K562 (cell line): ENCODE data around the gene GALNT13. TPM values are rescaled to one million over a fixed set of nuclear protein-coding genes. Genes with fewer than 3 reads are reported as not detected.

ENCODE experiments used
- ATAC-seq: fragments of 200-7000 bp; cut with Tn5 transposase; 3 replicates; pipeline ENCODE4 v1.9.1; 2020; ENCODE audit warnings: moderate library complexity
- BruUV-seq: library from RNA; stranded (reverse); fragments of 400-500 nt; replicated peaks from 2 replicates; lab custom pipeline; 2021; lab: Mats Ljungman, UMichigan
- CTCF ChIA-PET: fragments of 300-600 bp; formaldehyde crosslinking; extraction: SDS; loops from one replicate; lab custom pipeline; 2021; ENCODE audit warnings: low intra/inter-chr PET ratio; lab: Yijun Ruan, JAX
- POLR2A ChIA-PET: fragments of 300-600, 350-650 bp; sonication (Branson Sonifier 250); formaldehyde crosslinking; extraction: SDS; loops from one replicate; lab custom pipeline; 2021; ENCODE audit warnings: antibody characterized with exemption, inconsistent platforms; lab: Yijun Ruan, JAX
- DNase-seq, 4 experiments: peaks; one replicate each; pipeline versions ENCODE4 v3.0.0 to v3.0.0-alpha.2; 2011 to 2018; ENCODE audit warnings: low spot score in 3 of 4, mixed read lengths in 3 of 4; ENCODE audit errors: extremely low read depth in 1 of 4
- FAIRE-seq: peaks from 2 replicates; lab custom pipeline; 2011; peaks lifted over from hg19 to GRCh38; lab: Jason Lieb, UNC
- H2AFZ ChIP-seq: 2 replicates; pipeline ENCODE4 v1.6.0; 2011; ENCODE audit warnings: low read depth, low read length, control low read depth, inconsistent platforms
- H3K27ac ChIP-seq: fragments of 200-600 bp; 3 replicates; pipeline ENCODE4 v1.8.0; 2011; ENCODE audit warnings: low read depth, mild to moderate bottlenecking, control low read depth, inconsistent platforms, low read length, moderate library complexity, mixed read lengths; ENCODE audit errors: extremely low read depth
- H3K27me3 ChIP-seq, 2 experiments: fragments of 300-600 bp in 1 of 2; 2 replicates in 1 of 2; 3 replicates in 1 of 2; pipeline versions ENCODE4 v1.6.0 to v1.8.0; 2011; ENCODE audit warnings: inconsistent platforms in 2 of 2, low read length in 2 of 2, mild to moderate bottlenecking in 1 of 2, mixed read lengths in 1 of 2, moderate library complexity in 1 of 2; ENCODE audit not compliant: control insufficient read depth in 2 of 2, insufficient read depth in 2 of 2
- H3K36me3 ChIP-seq: fragments of 300-600 bp; 3 replicates; pipeline ENCODE4 v1.8.0; 2011; ENCODE audit warnings: mild to moderate bottlenecking, low read length, inconsistent platforms; ENCODE audit not compliant: control insufficient read depth, insufficient read depth
- H3K4me1 ChIP-seq, 2 experiments: fragments of 200-600 bp in 1 of 2; replicated peaks in 1 of 2; 2 replicates in 1 of 2; 3 replicates in 1 of 2; pipeline versions ENCODE4 v1.5.1 to v1.8.0; 2011; ENCODE audit warnings: inconsistent platforms in 2 of 2, low read length in 2 of 2, mild to moderate bottlenecking in 1 of 2, mixed read lengths in 1 of 2, moderate library complexity in 1 of 2; ENCODE audit not compliant: control insufficient read depth in 2 of 2, insufficient read depth in 2 of 2
- H3K4me2 ChIP-seq: 2 replicates; pipeline ENCODE4 v1.6.1; 2011; ENCODE audit warnings: low read length, control low read depth, inconsistent platforms, mixed read lengths; ENCODE audit not compliant: insufficient read depth
- H3K4me3 ChIP-seq: fragments of 200-600 bp; sonication (generic), shearing (Covaris generic); 2 replicates; pipeline ENCODE4 v1.5.1; 2016; ENCODE audit warnings: control low read depth, inconsistent platforms
- H3K79me2 ChIP-seq: fragments of 200-600 bp; 3 replicates; pipeline ENCODE4 v1.8.0; 2011; ENCODE audit warnings: low read length, inconsistent platforms; ENCODE audit not compliant: control insufficient read depth, insufficient read depth
- H3K9ac ChIP-seq, 2 experiments: 2 replicates each; pipeline versions ENCODE4 v1.6.0 to v1.6.1; 2011; ENCODE audit warnings: low read depth in 2 of 2, low read length in 2 of 2, control low read depth in 1 of 2, inconsistent platforms in 1 of 2, mild to moderate bottlenecking in 1 of 2, mixed read lengths in 1 of 2; ENCODE audit not compliant: insufficient read depth in 1 of 2
- H3K9me1 ChIP-seq: one replicate; pipeline ENCODE4 v1.6.0; 2011; ENCODE audit warnings: inconsistent platforms, mild to moderate bottlenecking, low read length, moderate library complexity; ENCODE audit not compliant: control insufficient read depth, insufficient read depth
- H3K9me3 ChIP-seq: replicated peaks from 2 replicates; pipeline ENCODE4 v1.5.1; 2011; ENCODE audit warnings: low read depth, low read length, inconsistent platforms; ENCODE audit not compliant: control insufficient read depth, insufficient read depth
- H4K20me1 ChIP-seq: replicated peaks from 2 replicates; pipeline ENCODE4 v1.6.1; 2011; ENCODE audit warnings: low read length, inconsistent platforms, mixed read lengths; ENCODE audit not compliant: control insufficient read depth, insufficient read depth
- BCOR ChIP-seq: fragments of 450-650 bp; IDR thresholded peaks from 2 replicates; pipeline ENCODE4 v1.6.1; 2016
- CBFB ChIP-seq: sonication (generic); formaldehyde crosslinking; IDR thresholded peaks from 2 replicates; pipeline ENCODE4 v1.4.0; 2020; ENCODE audit warnings: mild to moderate bottlenecking, missing genetic modification reagents
- DDX20 ChIP-seq: fragments of 450-650 bp; IDR thresholded peaks from 2 replicates; pipeline ENCODE4 v1.6.1; 2016; ENCODE audit warnings: missing genetic modification characterization, low read depth, mild to moderate bottlenecking, missing compliant biosample characterization, moderate library complexity
- FUS ChIP-seq: fragments of 200-400 bp; formaldehyde crosslinking; optimal IDR thresholded peaks from 2 replicates; pipeline ENCODE3; 2017; ENCODE audit warnings: low read depth, low read length
- HNRNPK ChIP-seq: fragments of 200-400 bp; formaldehyde crosslinking; IDR thresholded peaks from one replicate; pipeline ENCODE4 v1.6.1; 2018; ENCODE audit warnings: mild to moderate bottlenecking, low read depth, low read length; ENCODE audit not compliant: poor library complexity, severe bottlenecking
- LARP7 ChIP-seq: fragments of 450-650 bp; IDR thresholded peaks from 2 replicates; pipeline ENCODE4 v1.6.1; 2016
- NFATC3 ChIP-seq: fragments of 450-650 bp; IDR thresholded peaks from 2 replicates; pipeline ENCODE4 v1.6.1; 2017; ENCODE audit warnings: mild to moderate bottlenecking
- TRIM24 ChIP-seq, 2 experiments: fragments of 450-650 bp; IDR thresholded peaks; 2 replicates each; pipeline ENCODE4 v1.6.1; 2016
- ZFPM2 ChIP-seq: fragments of 250-450 bp; sonication (Bioruptor Pico); IDR thresholded peaks from 2 replicates; pipeline ENCODE4 v1.5.1; 2022; ENCODE audit warnings: mild to moderate bottlenecking
- ZNF3 ChIP-seq: fragments of 250-450 bp; sonication (Bioruptor Pico); IDR thresholded peaks from 2 replicates; pipeline ENCODE4 v1.5.0; 2021; ENCODE audit warnings: mild to moderate bottlenecking, moderate library complexity
- ZNF507 ChIP-seq: conservative IDR thresholded peaks from 2 replicates; pipeline ENCODE4 v1.6.1; 2017; ENCODE audit warnings: missing genetic modification characterization, missing compliant biosample characterization
- WGBS: fragments of 100-300 bp; shearing (Covaris generic); methylation state at CpG from one replicate; pipeline ENCODE4 v1.1.6; 2016; ENCODE audit warnings: low coverage, mixed read lengths; ENCODE audit not compliant: insufficient coverage; ENCODE audit errors: missing lambda C conversion rate; 5-methylcytosine and 5-hydroxymethylcytosine counted together
- in situ Hi-C: fragments of 300-500 bp; cut with MboI; formaldehyde crosslinking; loops from 4 replicates; pipeline ENCODE4 v1.15.0; 2018; ENCODE audit warnings: inconsistent platforms, mixed read lengths
- intact Hi-C: fragments of 100-400 bp; cut with micrococcal nuclease; formaldehyde crosslinking; loops from 2 replicates; pipeline ENCODE4 v1.14.2; 2022
- polyA plus RNA-seq, 8 experiments: library from polyadenylated mRNA; depleted of rRNA in 4 of 8; stranded (reverse) in 5 of 8; unstranded in 3 of 8; fragments of >200 nt; fragmentation: Nextera tagmentation in 2 of 8; fragmentation: Illumina TruSeq in 1 of 8; extraction: Ambion mirVana in 2 of 8; extraction: Trizol in 1 of 8; gene quantifications; 2 replicates each; pipeline versions ENCODE4 v1.2.1 to v1.2.3, GENCODE V29; 2011 to 2014; ENCODE audit warnings: inconsistent platforms in 1 of 8, missing spikeins in 1 of 8
- total RNA-seq, 7 experiments: library from RNA; depleted of rRNA in 6 of 7; stranded (reverse); fragments of >200 nt in 6 of 7; fragmentation: Illumina TruSeq in 2 of 7; extraction: Trizol in 2 of 7; gene quantifications; 2 replicates each; pipeline versions ENCODE4 v1.2.1 to v1.2.3, GENCODE V29; 2011 to 2021; ENCODE audit warnings: low replicate concordance in 1 of 7
- TF ChIP-seq, protein P1 (sequence below): fragments of 450-650 bp; IDR thresholded peaks from 2 replicates; pipeline ENCODE4 v1.6.1; 2017; ENCODE audit warnings: antibody characterized with exemption, mild to moderate bottlenecking
- TF ChIP-seq, protein P2 (sequence below): fragments of 200-400 bp; formaldehyde crosslinking; IDR thresholded peaks from 2 replicates; pipeline ENCODE4 v1.6.1; 2017; ENCODE audit warnings: mild to moderate bottlenecking, low read depth, low read length, moderate library complexity
- TF ChIP-seq, protein P3 (sequence below): fragments of 150-350 bp; conservative IDR thresholded peaks from 2 replicates; pipeline ENCODE4 v1.6.1; 2014; ENCODE audit warnings: low read length

GALNT13 gene
- total and polyA plus RNA-seq, 9 of the 15 experiments (the other 6 are each of a cell fraction or from before 2014, with no cell fraction given): not detected

DNA sequence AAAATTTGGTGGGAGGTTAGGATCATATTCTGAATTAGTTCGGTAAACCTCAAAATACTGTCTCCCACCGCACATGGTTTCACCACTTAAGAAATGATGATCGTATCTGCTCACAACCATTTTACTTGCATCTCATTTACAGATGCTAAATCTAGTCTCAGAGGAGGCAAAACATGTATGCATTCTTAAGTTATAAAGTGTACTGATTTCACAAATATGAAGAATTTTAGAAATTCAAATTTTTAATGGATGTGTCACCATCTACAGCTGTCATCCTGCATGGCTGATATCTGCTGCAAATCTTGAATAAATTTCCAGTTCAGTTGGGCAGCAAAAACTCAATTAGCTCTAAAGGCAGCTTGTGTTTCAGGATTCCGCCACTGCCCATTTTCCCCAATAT lies 583.4 kb downstream of the GALNT13 start:
- BruUV-seq: no TSS peak
- no peak for FAIRE-seq
- Histone ChIP-seq H3K79me2 (no peaks in the 10 kb centered on the region), H3K9me1 (no peaks in the 10 kb centered on the region), H3K4me2 (no peak overlapping the region), H3K4me1 (no peaks in the 10 kb centered on the region), H3K27me3 (no peaks in the 10 kb centered on the region), H3K9ac (no peak overlapping the region), H3K4me3 (no peak overlapping the region), H4K20me1 (no peaks in the 10 kb centered on the region), H3K27ac (no peak overlapping the region), H2AFZ (no peak overlapping the region), H3K36me3 (no peaks in the 10 kb centered on the region), H3K9me3 (peaks cover 2% of the 10 kb centered on the region; the same call in 1 of the 2 replicates)
- intact Hi-C loops (no loop called here), in situ Hi-C loops (no loop called here)
- TF ChIP-seq, protein P1, sequence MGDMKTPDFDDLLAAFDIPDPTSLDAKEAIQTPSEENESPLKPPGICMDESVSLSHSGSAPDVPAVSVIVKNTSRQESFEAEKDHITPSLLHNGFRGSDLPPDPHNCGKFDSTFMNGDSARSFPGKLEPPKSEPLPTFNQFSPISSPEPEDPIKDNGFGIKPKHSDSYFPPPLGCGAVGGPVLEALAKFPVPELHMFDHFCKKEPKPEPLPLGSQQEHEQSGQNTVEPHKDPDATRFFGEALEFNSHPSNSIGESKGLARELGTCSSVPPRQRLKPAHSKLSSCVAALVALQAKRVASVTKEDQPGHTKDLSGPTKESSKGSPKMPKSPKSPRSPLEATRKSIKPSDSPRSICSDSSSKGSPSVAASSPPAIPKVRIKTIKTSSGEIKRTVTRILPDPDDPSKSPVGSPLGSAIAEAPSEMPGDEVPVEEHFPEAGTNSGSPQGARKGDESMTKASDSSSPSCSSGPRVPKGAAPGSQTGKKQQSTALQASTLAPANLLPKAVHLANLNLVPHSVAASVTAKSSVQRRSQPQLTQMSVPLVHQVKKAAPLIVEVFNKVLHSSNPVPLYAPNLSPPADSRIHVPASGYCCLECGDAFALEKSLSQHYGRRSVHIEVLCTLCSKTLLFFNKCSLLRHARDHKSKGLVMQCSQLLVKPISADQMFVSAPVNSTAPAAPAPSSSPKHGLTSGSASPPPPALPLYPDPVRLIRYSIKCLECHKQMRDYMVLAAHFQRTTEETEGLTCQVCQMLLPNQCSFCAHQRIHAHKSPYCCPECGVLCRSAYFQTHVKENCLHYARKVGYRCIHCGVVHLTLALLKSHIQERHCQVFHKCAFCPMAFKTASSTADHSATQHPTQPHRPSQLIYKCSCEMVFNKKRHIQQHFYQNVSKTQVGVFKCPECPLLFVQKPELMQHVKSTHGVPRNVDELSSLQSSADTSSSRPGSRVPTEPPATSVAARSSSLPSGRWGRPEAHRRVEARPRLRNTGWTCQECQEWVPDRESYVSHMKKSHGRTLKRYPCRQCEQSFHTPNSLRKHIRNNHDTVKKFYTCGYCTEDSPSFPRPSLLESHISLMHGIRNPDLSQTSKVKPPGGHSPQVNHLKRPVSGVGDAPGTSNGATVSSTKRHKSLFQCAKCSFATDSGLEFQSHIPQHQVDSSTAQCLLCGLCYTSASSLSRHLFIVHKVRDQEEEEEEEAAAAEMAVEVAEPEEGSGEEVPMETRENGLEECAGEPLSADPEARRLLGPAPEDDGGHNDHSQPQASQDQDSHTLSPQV: no peak
- TF ChIP-seq CBFB (no peak), ZNF3 (CRISPR knock-in tag) (no peak), BCOR (no peak), DDX20 (tag) (no peak), ZFPM2 (no peak), FUS (no peak), ZNF507 (no peak), LARP7 (no peak), TRIM24 (IDR thresholded peaks at IDR 0.05) (no peak), NFATC3 (no peak), HNRNPK (no peak)
- TF ChIP-seq, protein P2, sequence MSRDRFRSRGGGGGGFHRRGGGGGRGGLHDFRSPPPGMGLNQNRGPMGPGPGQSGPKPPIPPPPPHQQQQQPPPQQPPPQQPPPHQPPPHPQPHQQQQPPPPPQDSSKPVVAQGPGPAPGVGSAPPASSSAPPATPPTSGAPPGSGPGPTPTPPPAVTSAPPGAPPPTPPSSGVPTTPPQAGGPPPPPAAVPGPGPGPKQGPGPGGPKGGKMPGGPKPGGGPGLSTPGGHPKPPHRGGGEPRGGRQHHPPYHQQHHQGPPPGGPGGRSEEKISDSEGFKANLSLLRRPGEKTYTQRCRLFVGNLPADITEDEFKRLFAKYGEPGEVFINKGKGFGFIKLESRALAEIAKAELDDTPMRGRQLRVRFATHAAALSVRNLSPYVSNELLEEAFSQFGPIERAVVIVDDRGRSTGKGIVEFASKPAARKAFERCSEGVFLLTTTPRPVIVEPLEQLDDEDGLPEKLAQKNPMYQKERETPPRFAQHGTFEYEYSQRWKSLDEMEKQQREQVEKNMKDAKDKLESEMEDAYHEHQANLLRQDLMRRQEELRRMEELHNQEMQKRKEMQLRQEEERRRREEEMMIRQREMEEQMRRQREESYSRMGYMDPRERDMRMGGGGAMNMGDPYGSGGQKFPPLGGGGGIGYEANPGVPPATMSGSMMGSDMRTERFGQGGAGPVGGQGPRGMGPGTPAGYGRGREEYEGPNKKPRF: no peak
- TF ChIP-seq, protein P3, sequence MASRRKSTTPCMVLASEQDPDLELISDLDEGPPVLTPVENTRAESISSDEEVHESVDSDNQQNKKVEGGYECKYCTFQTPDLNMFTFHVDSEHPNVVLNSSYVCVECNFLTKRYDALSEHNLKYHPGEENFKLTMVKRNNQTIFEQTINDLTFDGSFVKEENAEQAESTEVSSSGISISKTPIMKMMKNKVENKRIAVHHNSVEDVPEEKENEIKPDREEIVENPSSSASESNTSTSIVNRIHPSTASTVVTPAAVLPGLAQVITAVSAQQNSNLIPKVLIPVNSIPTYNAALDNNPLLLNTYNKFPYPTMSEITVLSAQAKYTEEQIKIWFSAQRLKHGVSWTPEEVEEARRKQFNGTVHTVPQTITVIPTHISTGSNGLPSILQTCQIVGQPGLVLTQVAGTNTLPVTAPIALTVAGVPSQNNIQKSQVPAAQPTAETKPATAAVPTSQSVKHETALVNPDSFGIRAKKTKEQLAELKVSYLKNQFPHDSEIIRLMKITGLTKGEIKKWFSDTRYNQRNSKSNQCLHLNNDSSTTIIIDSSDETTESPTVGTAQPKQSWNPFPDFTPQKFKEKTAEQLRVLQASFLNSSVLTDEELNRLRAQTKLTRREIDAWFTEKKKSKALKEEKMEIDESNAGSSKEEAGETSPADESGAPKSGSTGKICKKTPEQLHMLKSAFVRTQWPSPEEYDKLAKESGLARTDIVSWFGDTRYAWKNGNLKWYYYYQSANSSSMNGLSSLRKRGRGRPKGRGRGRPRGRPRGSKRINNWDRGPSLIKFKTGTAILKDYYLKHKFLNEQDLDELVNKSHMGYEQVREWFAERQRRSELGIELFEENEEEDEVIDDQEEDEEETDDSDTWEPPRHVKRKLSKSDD: no peak
- 1% methylated on average over 4 of the region's 4 CpGs for WGBS
- no peak for DNase-seq
- POLR2A ChIA-PET: no interaction called here
- ATAC-seq: no peak
- CTCF ChIA-PET: no interaction called here
